ENCODE results near the gene WDR7.

The WDR7 gene

DNA sequence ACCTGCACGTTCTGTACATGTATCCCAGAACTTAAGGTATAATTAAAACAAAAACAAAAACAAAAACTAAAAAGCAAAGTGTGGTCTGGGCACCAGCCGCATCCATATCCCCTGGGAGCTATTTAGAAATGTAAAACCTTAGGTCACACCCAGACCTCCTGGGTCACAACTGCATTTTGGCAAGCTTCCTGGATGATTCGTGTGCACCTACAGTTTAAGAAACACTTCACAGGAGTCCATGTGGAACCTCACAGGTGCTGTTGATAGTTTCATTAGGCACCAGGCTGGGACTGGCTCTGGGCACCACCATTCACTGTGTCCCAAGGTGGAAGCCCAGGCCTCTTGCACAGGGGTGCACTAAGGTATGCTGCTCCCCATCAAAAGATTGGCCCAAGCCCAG lies 392.1 kb downstream of the WDR7 start:
- DNase-seq (ENCODE audit: low spot score): no peak

DNA sequence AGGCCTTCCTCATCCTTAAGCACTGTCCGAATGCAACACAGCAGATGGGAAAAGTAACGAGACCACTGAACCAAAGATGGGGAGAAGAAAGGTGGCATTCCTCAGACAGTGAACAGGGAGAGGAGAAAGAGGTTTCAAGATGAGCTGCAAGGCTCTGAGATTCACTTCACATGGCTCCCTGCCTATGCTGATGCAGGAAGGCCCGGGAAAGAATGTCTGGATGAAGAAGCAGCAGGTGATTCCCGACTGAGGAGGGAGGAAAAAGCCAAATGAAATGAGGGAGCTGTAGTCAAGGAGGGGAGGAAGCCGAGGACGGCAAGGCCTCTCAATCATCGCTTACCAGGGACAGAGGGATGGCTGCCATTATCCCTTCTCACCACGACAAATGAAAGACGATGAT lies 397.2 kb downstream of the WDR7 start:
- no peak for DNase-seq (ENCODE audit: low spot score)

DNA sequence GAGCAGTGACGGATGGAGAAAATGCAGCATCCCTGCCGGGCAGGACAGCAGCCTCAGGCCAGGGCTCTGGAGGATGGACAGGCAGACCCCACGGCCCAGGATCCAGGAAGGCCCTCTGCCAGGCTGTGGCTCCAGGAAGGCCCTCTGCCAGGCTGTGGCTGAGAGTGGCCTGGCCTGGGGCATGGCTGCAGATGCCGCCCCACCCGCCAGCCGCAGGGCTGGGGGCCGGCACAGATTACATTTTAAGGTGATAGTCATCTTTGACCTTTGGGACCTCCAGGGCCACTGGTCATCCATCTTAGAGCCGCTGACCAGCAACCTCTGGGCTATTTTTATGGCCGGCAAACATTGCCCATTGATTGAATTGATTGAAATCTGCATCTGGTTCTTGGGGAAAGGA lies 397.7 kb downstream of the WDR7 start:
- DNase-seq (ENCODE audit: low spot score): no peak

DNA sequence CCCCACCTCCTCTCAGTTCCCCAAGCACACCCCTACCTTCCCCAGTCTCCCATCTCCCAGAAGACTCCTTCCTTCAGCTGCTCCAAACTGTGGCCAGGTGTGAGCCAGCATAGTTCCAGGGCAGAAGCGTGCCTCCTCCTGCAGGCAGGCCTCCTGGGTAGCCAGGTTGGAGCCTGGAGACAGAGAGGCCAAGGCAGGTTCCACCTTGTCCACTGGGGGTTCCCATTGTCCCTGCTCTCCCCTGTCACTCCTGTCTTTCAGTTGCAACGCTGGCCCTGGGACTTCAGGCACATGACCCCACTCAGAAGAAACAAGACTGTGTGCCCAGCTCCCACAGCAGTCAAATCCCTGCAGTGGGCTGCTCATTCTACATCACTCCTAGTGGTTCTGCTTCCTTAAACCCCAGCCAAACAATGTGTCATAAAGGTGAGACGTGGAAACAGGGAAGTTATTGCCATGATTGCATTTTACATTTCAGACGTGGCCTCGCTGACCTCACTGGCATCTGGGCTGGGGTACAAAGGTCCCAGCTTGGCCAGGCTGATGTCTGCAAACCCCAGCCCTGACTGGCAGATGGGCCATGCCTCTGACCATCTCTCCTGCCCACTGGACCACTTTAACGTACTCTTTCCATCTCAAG lies 399.3 kb downstream of the WDR7 start:
- no peak for DNase-seq (ENCODE audit: low spot score)

DNA sequence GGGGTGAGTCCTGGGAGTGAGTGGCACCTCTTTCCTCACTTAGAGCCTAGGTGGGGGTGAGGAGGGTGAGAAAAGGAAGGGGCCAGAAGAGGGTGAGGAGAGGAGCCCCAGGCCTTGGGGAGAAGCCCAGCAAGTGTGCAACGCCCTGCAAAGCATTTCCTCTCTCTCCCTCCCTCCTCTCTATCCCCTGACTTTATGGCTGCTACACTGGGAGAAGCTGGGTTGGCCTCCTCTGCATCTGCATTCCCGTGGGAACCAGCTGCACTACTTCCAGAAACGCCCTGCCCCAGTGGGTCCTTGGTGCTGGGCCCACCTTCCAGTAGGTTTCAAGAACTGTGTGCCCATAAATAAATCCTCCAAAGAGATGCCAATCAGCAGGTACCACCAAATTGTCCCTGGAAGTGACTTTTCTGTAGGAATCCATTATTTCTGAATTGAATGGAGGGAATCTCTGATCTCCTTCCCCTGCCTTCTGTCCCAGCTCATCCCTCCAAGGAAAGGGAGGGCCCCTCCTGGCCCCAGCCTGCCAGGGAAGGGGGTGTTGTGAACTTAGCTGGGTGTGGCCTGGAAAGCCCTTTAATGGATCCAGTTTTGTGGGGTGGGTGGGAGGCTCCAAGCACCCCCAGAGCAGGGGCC lies 400.0 kb downstream of the WDR7 start:
- no peak for DNase-seq (ENCODE audit: low spot score)

DNA sequence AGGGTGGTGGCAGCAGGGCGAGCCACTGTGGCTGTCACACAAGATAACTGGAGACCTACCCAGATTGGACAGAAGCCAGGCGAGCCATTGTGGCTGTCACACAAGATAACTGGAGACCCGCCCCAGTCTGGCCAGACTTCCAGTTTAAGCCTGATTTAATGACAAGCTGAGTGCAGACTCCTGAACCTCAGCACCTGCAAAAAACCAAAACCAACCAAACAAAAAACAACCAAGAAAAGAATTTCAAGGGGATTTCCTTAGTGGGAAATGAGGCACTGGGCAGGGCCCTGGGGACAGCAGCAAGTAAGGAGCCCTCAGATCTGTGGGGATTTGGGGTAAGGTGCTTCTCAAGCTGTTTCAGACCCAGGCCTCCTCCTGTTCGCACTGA lies 400.5 kb downstream of the WDR7 start:
- no peak for DNase-seq (ENCODE audit: low spot score)

DNA sequence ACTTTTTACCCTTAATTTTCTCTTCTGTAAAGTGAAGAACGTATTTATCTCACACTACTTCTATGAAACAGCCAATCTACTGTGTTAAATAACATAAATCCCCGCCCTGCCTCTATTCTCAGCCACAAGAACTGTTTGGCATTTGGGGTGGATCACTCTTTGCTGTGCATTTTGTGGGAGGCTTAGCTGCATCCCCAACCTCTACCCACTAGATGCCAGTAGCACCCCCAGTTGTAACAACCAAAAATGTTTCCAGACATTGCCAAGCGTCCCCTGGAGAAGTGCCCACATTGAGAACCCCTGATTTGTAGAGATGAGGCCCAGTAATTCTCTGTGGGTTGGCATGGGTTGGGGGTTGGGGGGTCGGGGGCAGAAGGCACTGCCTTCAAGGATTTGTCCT lies 401.0 kb downstream of the WDR7 start:
- DNase-seq (ENCODE audit: low spot score): no peak

DNA sequence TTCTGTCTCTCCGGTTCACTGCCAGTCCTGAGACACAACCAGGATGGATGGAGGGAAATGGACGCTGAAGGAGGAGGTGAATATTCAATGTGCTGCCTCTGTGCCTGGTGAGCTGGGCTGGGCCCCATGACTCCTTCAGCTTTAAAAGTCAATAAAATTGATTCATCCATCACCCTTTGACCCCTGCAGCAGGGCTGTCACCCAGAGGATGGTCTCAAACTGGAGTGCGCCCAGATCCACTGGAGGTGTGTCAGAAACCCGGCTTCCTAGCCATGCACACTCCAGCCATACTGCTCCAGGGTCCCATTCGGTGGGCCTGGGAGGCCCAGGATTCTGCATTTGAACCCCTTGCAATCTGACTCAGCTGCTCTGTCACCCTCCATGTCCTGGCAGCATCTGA lies 401.6 kb downstream of the WDR7 start:
- no peak for DNase-seq (ENCODE audit: low spot score)

DNA sequence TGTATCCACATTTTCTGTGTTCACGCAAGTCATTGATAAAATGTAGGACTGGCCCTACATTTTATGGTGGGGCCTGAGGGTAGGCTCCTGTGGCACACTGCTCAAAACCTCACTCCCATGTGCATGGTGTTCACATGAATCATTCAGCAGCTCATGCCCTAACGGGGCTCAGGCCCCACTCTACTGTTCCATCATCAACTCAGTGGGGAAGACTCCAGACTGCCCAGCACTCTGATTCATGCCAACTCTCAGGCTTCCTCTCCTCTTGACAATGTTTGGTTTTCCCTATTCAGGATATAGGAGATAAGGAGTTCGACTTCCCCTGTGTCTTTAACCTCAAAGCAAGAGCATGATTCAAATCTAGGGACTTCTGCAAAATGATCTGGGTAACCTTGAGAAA lies 403.7 kb downstream of the WDR7 start:
- DNase-seq (ENCODE audit: low spot score): no peak

DNA sequence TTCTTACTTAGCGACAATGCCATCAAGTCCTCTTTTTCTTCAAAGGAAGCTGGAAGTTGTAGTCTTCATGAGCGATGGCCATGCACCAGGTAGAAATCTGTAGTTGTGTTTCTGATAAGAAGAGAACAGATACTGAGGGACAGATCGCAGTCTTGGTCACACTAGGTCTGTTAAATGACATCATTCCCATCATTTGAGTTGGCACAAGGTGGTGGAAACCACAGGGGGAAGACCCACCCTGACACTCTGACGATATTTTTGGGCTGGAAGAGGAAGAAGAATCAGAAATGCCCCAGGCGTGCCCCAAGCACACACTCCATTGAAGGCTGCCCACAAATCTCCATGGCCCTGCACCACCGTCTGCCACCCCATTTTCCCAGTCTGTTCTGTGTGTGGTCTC lies 406.7 kb downstream of the WDR7 start:
- DNase-seq (ENCODE audit: low spot score): no peak

DNA sequence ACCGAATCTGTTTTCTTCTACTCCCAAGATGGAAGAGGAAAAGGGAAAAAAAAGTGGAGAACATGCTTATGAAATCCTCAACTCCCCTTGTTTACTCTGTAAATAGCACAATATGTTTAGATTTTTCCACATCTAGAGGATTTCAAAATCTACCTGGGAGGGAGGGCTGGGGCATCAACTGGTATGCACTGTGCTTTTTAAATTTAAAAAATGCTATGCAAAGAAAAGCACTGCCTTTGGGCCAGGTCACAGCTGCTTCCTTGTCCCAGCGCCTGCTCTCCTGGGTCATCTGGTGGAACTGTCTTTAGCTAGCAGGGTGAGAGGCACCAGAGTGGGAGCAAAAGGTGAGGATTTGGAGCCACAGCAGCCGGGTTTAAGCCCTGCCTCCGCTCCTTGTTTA lies 407.6 kb downstream of the WDR7 start:
- no peak for DNase-seq (ENCODE audit: low spot score)

DNA sequence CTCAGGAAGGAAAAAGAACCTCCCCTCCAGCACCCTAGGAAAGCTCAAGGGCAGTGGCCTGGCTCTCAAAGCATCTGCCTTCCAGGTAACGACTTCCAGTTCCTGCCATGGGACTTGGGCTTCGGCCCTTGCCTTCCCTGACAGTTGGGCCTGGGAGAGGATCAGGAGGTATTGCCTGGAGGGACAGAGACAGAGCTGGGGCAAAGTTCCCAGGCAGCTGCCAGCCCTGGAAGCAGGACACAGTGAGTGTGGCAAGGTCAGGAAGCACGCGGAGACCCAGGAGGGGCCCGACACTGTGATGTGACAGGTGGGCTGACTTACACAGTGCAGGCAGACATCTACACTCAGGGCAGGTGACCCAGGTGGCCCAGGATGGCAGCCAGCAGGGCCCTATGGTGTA lies 408.2 kb downstream of the WDR7 start:
- no peak for DNase-seq (ENCODE audit: low spot score)

DNA sequence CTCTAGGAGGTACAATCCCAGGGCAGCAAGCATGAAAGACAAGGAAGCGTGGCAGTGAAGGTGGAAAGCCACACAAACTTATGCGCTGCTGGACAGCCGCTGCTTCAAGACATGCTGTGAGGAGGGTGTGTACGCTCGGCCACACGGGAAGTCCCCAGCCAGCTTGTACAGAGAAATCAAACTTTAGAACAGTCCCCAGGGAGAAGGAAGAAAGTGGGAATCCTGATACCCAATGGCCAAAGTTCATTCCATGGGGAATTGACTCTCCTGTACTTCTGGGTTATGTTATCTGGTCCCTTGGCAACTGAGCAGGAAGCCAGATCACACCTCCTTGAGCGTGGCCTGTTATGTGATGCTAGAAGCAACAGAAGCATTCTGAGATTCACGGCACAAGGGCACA lies 409.7 kb downstream of the WDR7 start:
- no peak for DNase-seq (ENCODE audit: low spot score)

DNA sequence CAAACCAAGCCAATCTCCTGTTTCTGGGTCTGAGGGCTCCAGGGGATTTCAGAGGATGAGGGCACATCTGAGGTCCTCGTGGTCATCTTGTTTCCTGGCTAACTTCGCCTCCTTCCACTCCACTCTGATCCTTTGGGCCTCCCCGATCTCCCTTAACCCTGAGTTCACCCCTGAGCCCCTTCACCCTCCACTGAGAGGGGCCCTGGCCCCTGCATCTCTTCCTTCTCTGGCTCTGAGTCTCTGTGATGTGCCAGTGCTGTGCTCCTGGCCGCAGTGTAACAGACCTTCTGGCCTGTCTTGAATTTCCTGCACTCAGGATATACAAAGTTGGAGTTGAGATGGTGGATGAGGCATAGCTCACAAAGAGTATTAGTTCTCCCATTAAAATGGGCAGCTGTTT lies 411.0 kb downstream of the WDR7 start:
- no peak for DNase-seq (ENCODE audit: low spot score)

DNA sequence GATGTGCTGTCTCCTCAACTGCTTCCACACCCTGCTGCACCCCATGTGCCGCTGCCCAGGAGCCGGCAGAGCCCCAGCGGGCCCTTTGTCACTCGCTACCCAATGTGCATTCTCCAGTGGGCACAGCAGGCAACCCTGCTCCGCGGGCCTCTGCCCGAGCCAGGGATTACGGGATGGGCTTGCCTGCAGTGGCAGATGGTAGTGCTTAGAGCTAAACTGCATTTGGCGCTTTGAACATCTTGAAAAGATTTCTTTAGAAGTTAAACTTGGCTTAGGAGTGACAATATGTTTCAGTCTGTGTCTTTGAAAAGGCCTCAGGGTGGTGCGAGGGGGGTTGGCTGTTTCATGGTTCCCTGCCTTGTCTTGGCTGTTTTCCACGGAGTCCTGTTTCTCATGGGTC lies 411.7 kb downstream of the WDR7 start:
- DNase-seq (ENCODE audit: low spot score): no peak

DNA sequence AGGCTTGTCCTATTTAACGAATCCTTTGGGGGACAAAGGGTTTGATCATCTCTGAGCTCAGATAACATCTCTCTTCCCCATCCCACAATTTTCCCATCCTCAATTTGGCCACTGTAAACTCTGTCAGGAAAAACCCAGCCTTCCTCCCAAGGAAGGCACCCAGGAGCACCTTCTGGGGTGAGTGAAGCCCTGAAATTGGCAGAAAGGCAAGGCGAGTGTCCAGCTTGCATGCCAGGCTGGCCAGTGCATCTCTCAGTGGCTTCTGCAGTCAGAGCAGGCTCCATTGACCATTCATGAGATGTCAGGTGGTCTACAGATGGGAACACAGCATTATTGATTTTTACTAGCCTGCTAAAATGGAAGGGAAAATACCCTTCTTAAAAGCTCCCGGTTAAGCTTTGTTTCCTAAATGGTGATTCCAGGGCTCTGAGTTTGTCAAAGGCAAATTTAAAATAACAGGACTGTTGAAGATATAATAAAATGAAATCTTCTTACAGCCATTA lies 412.5 kb downstream of the WDR7 start:
- DNase-seq (ENCODE audit: low spot score): no peak

DNA sequence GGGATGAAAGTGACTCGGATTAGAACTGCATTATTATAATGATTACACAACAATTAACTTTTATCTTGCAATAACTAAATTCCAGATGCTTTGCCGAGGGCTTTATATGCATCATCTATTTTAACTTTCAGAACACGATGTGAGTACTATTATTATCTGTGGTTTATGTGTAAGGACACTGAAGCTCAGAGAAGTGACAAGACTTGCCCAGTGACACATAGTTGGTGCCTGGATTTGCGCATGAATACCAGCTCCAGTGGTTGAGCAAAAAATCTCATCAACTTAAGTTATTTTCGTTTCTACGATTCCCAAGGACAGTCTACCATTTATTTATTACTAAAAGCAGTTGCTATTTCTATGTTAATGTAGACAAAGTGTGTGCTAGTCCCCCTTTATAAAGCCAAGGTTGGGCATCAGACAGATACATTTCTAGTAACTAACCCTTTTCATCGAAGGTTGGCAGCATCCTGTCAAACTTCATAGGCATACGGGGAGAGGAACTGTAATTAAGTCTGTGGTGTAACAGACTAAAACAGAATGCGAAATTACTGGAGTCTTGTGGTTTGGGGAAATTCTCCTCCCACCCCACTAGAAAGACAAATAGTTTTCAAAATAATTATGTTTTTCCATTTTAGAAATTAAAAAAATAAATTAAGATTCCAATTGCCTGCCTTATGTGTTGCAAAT lies 422.5 kb downstream of the WDR7 start:
- no peak for DNase-seq (ENCODE audit: low spot score)

DNA sequence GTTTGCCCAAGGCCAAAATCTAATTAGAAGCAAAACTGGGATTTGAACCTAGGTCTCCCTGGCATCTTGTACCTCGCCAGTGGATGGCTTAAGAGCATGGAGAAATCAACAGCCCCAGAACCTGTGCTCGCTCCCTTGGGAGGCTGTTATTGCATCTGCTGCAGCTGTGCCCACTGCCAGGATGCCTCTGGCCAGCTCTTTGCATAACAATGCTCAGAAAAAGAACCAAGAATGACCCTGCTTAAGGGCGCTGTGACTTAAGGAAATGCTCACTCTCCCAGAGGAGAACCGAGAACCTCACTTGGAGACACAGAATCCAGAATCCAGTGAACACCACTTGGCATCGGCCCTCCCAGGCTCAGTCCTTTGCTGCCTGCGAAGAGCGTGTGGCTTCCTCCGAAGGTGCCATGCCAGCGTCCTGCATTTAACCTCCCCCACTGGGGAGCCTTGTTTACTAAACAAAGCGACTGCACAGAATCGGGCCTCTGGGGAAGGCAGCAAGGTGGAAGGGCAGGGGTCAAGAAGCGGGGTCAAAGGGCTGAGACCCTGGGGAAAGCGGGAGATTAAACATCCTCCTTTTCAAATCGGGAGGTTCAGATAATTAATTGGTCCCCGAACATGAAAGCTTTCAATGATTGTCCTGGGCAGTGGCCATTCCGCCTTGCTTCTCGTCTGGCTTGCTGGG lies 424.7 kb downstream of the WDR7 start:
- DNase-seq (ENCODE audit: low spot score): no peak

DNA sequence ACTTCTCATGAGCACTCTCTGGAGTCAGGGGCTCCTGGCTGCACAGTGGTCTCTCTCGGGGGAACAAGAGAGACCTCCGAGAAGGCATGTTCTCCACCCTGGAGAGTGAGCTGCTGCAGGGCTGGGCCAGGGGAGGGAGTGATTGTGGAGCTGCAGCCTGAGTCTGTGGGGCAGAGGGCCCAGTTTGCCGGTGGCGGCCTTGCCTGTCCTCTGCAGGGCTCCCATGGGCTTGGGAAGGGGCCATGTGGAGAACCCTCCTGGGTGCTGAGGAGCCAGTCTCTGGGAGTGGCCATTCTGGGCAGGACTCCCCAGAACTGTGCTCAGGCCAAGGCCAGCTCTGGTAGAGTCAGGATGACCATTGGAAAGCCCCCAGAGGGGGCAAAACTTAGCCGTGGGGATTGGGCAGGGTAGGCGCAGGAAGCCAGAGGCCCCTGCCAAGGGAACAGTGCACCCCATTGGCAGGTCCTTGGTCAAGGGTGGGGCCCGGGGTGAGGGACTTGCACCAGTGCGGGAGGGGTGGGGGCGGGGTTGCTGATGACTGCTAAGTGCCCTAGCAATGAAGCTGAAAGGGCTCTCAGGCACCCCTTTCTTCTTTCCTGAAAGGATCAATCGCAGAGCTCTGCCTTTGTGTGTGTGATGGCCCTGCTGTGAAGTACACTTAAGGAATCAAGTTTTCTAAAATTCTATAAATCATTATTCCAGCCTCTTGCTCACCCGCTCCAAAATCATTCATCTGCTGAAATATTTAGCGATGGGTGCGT lies 426.0 kb downstream of the WDR7 start:
- no peak for DNase-seq (ENCODE audit: low spot score)

DNA sequence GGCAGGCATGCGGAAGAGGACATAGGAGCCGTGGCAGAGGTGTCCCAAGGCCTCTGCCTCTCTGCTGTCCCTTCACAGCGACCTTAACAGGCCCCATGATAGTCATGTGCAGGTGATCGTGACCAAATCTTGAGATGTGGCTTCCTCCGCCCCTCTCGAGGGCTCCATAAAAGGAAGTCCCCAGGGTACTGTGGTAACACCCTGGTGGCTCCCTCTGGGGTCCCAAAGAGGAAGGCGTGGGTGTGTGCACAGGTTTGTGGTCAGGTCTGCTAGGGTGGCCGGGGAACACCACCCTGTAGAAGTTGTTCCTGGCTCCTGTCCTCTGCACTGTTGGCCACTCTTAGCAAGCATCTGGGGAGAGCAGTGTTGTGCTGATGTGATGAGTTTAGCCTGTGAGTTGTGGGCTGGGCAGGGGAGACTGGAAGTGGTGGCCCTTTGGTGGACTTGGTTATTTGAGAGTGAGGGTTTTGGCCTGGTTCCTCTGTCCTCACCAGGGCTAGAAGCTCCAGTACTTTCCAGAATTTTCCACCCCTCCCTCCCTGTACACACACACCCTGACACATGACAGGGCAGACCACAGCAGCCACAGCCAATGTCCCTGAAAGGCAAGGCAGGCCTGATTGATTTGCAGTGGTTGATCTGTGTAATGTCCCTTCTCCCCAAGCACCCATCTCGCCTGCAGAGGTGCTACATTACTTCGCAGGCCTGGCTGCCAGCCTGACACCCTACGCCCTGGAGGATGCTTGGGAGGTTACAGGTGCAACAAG lies 426.8 kb downstream of the WDR7 start:
- no peak for DNase-seq (ENCODE audit: low spot score)

DNA sequence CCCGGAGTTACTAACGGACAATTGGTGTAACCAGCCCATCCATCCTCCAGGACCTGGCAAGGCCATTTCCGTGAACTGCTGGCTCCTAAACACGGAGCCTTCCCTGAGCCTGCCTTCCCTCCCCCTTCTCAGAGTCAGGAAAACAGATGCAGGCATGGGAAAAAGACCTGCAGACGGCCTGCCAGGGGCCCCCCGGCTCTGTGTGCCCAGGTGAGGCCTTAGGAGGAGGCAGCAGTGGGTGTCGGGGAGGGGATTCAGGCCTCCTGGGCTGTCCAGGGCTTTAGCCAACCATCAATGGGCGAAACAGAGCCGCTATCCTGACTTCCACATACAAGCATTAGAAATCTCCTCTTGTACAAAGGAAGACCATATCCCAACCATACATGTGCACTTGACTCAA lies 427.5 kb downstream of the WDR7 start:
- DNase-seq (ENCODE audit: low spot score): no peak

DNA sequence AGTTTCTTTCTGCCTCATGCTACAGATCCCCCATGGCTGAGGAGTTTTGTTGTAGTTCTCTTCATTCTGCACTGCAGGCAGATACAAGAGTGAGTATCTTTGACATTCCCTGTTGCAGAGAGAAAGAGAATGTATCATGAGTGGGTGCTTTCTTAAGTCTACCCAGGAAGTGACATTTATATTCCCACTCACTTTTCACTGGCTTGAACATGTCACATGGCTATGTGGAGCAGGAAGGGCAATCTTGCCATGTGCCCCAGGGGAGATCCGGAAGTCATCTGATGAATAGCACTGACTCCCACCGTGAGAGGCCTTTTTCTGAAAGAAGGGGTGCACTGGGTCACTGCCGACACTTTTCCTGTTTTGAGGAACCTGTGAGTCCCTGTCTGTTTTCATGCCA lies 429.3 kb downstream of the WDR7 start:
- no peak for DNase-seq (ENCODE audit: low spot score)
